Thyroid gland (tissue), 4 donors: ENCODE data around the gene KRT86.

Experiments used
- POLR2A ChIP-seq, 2 donors: fragments of 450-650 bp; IDR thresholded peaks; one replicate each; pipeline ENCODE4 v1.6.1; 2017; ENCODE audit warnings: antibody characterized with exemption in 2 of 2, mild to moderate bottlenecking in 2 of 2, moderate library complexity in 1 of 2
- TF ChIP-seq, protein P1 (sequence below), 6 experiments: fragments of 200-600 bp in 3 of 6; fragments of 450-650 bp in 3 of 6; sonication (generic) in 3 of 6; IDR thresholded peaks; one replicate each; pipeline ENCODE4 v1.5.1; 2016 to 2019; ENCODE audit warnings: antibody characterized with exemption in 6 of 6, mild to moderate bottlenecking in 2 of 6, inconsistent platforms in 1 of 6, moderate library complexity in 1 of 6

DNA sequence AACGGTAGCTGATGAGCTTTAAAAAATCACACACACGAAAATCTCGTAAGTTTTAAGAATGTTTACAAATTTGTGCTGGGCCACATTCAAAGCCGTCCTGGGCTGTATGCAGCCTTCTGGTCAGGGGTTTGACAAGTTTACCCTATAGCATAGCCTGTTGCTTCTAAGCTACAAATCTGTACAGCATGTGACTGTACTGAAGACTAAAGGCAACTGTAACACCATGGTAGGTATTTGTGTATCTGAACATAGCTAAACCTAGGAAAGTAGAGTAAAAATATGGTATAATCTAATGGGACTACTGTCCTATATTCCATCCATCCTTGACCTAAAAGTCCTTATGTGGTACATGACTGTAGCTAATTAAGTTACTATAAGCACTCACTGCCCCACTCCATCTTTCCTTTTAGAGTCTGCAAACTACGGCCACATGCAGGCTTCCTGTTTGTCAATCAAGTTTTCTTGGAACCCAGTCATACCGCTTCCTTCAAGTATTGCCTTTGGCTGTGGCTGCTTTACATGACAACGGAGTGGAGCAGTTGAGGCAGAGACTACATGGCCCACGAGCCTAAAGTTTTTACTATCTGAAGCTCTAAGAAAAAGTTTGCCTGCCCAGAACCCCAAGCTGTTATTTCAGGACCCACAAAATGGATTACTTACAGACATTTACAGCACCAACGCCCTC lies 22.9 kb upstream of the KRT86 start:
- TF ChIP-seq, protein P1, sequence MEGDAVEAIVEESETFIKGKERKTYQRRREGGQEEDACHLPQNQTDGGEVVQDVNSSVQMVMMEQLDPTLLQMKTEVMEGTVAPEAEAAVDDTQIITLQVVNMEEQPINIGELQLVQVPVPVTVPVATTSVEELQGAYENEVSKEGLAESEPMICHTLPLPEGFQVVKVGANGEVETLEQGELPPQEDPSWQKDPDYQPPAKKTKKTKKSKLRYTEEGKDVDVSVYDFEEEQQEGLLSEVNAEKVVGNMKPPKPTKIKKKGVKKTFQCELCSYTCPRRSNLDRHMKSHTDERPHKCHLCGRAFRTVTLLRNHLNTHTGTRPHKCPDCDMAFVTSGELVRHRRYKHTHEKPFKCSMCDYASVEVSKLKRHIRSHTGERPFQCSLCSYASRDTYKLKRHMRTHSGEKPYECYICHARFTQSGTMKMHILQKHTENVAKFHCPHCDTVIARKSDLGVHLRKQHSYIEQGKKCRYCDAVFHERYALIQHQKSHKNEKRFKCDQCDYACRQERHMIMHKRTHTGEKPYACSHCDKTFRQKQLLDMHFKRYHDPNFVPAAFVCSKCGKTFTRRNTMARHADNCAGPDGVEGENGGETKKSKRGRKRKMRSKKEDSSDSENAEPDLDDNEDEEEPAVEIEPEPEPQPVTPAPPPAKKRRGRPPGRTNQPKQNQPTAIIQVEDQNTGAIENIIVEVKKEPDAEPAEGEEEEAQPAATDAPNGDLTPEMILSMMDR (IDR thresholded peaks at IDR 0.05): no peak
- no peak for TF ChIP-seq POLR2A (IDR thresholded peaks at IDR 0.05)
